K562 (cell line): ENCODE measurements around the gene MKNK2.

ENCODE experiments used
- CBX5 ChIP-seq: IDR thresholded peaks from 2 replicates; pipeline ENCODE4 v1.6.1; 2014; ENCODE audit warnings: low read depth, borderline replicate concordance
- NCOR1 ChIP-seq: fragments of 450-650 bp; IDR thresholded peaks from 2 replicates; pipeline ENCODE4 v1.6.1; 2016; ENCODE audit warnings: mild to moderate bottlenecking, moderate library complexity
- NFRKB ChIP-seq: fragments of 450-650 bp; IDR thresholded peaks from 2 replicates; pipeline ENCODE4 v1.6.1; 2016; ENCODE audit warnings: low read depth
- ZNF143 ChIP-seq: sonication (generic); formaldehyde crosslinking; IDR thresholded peaks from 2 replicates; pipeline ENCODE4 v1.9.0; 2022; ENCODE audit warnings: mild to moderate bottlenecking, missing genetic modification reagents

GRCh38 chr19:2003874-2004273, 47.2 kb downstream of the MKNK2 start:
- TF ChIP-seq ZNF143 (CRISPR knock-in tag) = no peak
- no peak for TF ChIP-seq NFRKB
- no peak for TF ChIP-seq CBX5
- no peak for TF ChIP-seq NCOR1
